ENCODE results near the gene CTPS1.
A peak's percentile ranks its signal among the peaks of the same experiment; 100 is the strongest.

Gene CTPS1

GRCh38 chr1:41018018-41018410 lies 38.5 kb downstream of the CTPS1 start:
- Histone ChIP-seq H3K4me2 (ENCODE audit: low read length, poor library complexity, severe bottlenecking) (no peak overlapping the region), H3K4me3 (ENCODE audit: insufficient read depth in 1 of 2, low read depth in 1 of 2, low read length in 2 of 2) (no peak overlapping the region), H3K14ac (ENCODE audit: low read length in 2 of 2) (no peak overlapping the region), H2AK5ac (ENCODE audit: low read length, severe bottlenecking) (no peak overlapping the region), H2BK5ac (ENCODE audit: low read depth, low read length, poor library complexity, severe bottlenecking) (no peak overlapping the region), H3K4ac (ENCODE audit: low read depth in 1 of 2, low read length in 2 of 2) (no peak overlapping the region), H3K27me3 (ENCODE audit: control insufficient read depth in 1 of 2, insufficient read depth in 1 of 2, low read length in 2 of 2) (no peaks in the 10 kb centered on the region), H2BK120ac (ENCODE audit: low read depth, low read length) (no peak overlapping the region), H3K27ac (ENCODE audit: low read length, poor library complexity, severe bottlenecking) (no peak overlapping the region), H4K91ac (ENCODE audit: low read length) (no peak overlapping the region), H2AFZ (ENCODE audit: low read depth, low read length) (no peak overlapping the region), H3K36me3 (ENCODE audit: control insufficient read depth in 1 of 2, insufficient read depth in 2 of 2, low read depth in 1 of 2, low read length in 2 of 2) (peaks cover 34 to 65% of the 10 kb centered on the region in 2 experiments), H3K9me3 (ENCODE audit: control insufficient read depth, low read length) (no peaks in the 10 kb centered on the region), H3K9ac (ENCODE audit: low read length) (no peak overlapping the region), H2BK12ac (ENCODE audit: low read length in 2 of 2) (no peak overlapping the region), H3K4me1 (ENCODE audit: control insufficient read depth, insufficient read depth, low read depth, low read length) (no peaks in the 10 kb centered on the region), H4K8ac (ENCODE audit: low read length) (no peak overlapping the region), H3K18ac (ENCODE audit: low read depth in 1 of 2, low read length in 2 of 2) (no peak overlapping the region), H3K79me1 (replicated peaks; ENCODE audit: low read length, poor library complexity, severe bottlenecking) (peaks cover 4% of the 10 kb centered on the region), H3K23ac (ENCODE audit: low read length in 2 of 2) (no peak overlapping the region), H2BK15ac (ENCODE audit: low read depth, poor library complexity, severe bottlenecking) (no peak overlapping the region)
- DNase-seq, result no peak
- WGBS, result 98% methylated on average over 6 of the region's 8 CpGs

- Histone ChIP-seq H3K18ac (ENCODE audit: low read depth in 1 of 2, low read length in 2 of 2) (no peak overlapping the region), H2AFZ (ENCODE audit: low read depth, low read length) (no peak overlapping the region), H3K9ac (ENCODE audit: low read length) (no peak overlapping the region), H2BK12ac (ENCODE audit: low read length in 2 of 2) (no peak overlapping the region), H3K23ac (ENCODE audit: low read length in 2 of 2) (peak overlapping the region in 1 of 2 experiments; percentile 27), H3K4me1 (ENCODE audit: control insufficient read depth, insufficient read depth, low read depth, low read length) (peaks cover 11% of the 10 kb centered on the region), H4K8ac (ENCODE audit: low read length) (no peak overlapping the region), H3K27me3 (ENCODE audit: control insufficient read depth in 1 of 2, insufficient read depth in 1 of 2, low read length in 2 of 2) (no peaks in the 10 kb centered on the region), H3K4me2 (ENCODE audit: low read length, poor library complexity, severe bottlenecking) (no peak overlapping the region), H2BK15ac (ENCODE audit: low read depth, poor library complexity, severe bottlenecking) (no peak overlapping the region), H3K79me1 (replicated peaks; ENCODE audit: low read length, poor library complexity, severe bottlenecking) (peaks cover 3% of the 10 kb centered on the region), H3K14ac (ENCODE audit: low read length in 2 of 2) (no peak overlapping the region), H2BK120ac (ENCODE audit: low read depth, low read length) (no peak overlapping the region), H4K91ac (ENCODE audit: low read length) (no peak overlapping the region), H3K4ac (ENCODE audit: low read depth in 1 of 2, low read length in 2 of 2) (no peak overlapping the region), H3K4me3 (ENCODE audit: insufficient read depth in 1 of 2, low read depth in 1 of 2, low read length in 2 of 2) (no peak overlapping the region), H3K27ac (ENCODE audit: low read length, poor library complexity, severe bottlenecking) (no peak overlapping the region), H3K36me3 (ENCODE audit: control insufficient read depth in 1 of 2, insufficient read depth in 2 of 2, low read depth in 1 of 2, low read length in 2 of 2) (peaks cover 27 to 52% of the 10 kb centered on the region in 2 experiments), H3K9me3 (ENCODE audit: control insufficient read depth, low read length) (no peaks in the 10 kb centered on the region), H2AK5ac (ENCODE audit: low read length, severe bottlenecking) (no peak overlapping the region), H2BK5ac (ENCODE audit: low read depth, low read length, poor library complexity, severe bottlenecking) (no peak overlapping the region)
- no peak for DNase-seq
- WGBS, result 73% methylated on average over 2 of the region's 2 CpGs
These were observed 39.9 kb downstream of the CTPS1 start for GRCh38 chr1:41019353-41019745.

- Histone ChIP-seq H2BK5ac (ENCODE audit: low read depth, low read length, poor library complexity, severe bottlenecking) (no peak overlapping the region), H2AFZ (ENCODE audit: low read depth, low read length) (no peak overlapping the region), H3K4ac (ENCODE audit: low read depth in 1 of 2, low read length in 2 of 2) (no peak overlapping the region), H3K79me1 (replicated peaks; ENCODE audit: low read length, poor library complexity, severe bottlenecking) (no peaks in the 10 kb centered on the region), H3K23ac (ENCODE audit: low read length in 2 of 2) (no peak overlapping the region), H2BK15ac (ENCODE audit: low read depth, poor library complexity, severe bottlenecking) (no peak overlapping the region), H4K91ac (ENCODE audit: low read length) (no peak overlapping the region), H3K9me3 (ENCODE audit: control insufficient read depth, low read length) (no peaks in the 10 kb centered on the region), H3K18ac (ENCODE audit: low read depth in 1 of 2, low read length in 2 of 2) (no peak overlapping the region), H2BK120ac (ENCODE audit: low read depth, low read length) (no peak overlapping the region), H2AK5ac (ENCODE audit: low read length, severe bottlenecking) (no peak overlapping the region), H3K4me3 (ENCODE audit: insufficient read depth in 1 of 2, low read depth in 1 of 2, low read length in 2 of 2) (no peak overlapping the region), H3K9ac (ENCODE audit: low read length) (no peak overlapping the region), H3K4me2 (ENCODE audit: low read length, poor library complexity, severe bottlenecking) (no peak overlapping the region), H3K14ac (ENCODE audit: low read length in 2 of 2) (no peak overlapping the region), H3K36me3 (ENCODE audit: control insufficient read depth in 1 of 2, insufficient read depth in 2 of 2, low read depth in 1 of 2, low read length in 2 of 2) (peaks cover 19 to 48% of the 10 kb centered on the region in 2 experiments), H3K27me3 (ENCODE audit: control insufficient read depth in 1 of 2, insufficient read depth in 1 of 2, low read length in 2 of 2) (no peaks in the 10 kb centered on the region), H2BK12ac (ENCODE audit: low read length in 2 of 2) (no peak overlapping the region), H3K4me1 (ENCODE audit: control insufficient read depth, insufficient read depth, low read depth, low read length) (peaks cover 11% of the 10 kb centered on the region), H4K8ac (ENCODE audit: low read length) (no peak overlapping the region), H3K27ac (ENCODE audit: low read length, poor library complexity, severe bottlenecking) (no peak overlapping the region)
- WGBS, result 96% methylated on average over 17 of the region's 17 CpGs
- no peak for DNase-seq
These were observed 40.6 kb downstream of the CTPS1 start for GRCh38 chr1:41020109-41020576.

GRCh38 chr1:41020654-41021053 lies 41.2 kb downstream of the CTPS1 start:
- no peak for DNase-seq
- H4K91ac ChIP-seq (ENCODE audit: low read length), result no peak overlapping the region
- 50% methylated on average over 3 of the region's 3 CpGs for WGBS

More at GRCh38 chr1:41020654-41021053, 41.2 kb downstream of the CTPS1 start:
- no peak overlapping the region for H2AK5ac ChIP-seq (ENCODE audit: low read length, severe bottlenecking)
- H3K27ac ChIP-seq (ENCODE audit: low read length, poor library complexity, severe bottlenecking), result no peak overlapping the region
- peak overlapping the region in 1 of 2 experiments; percentile 36 for H3K23ac ChIP-seq (ENCODE audit: low read length in 2 of 2)
- H3K9me3 ChIP-seq (ENCODE audit: control insufficient read depth, low read length), result no peaks in the 10 kb centered on the region
- H3K4me3 ChIP-seq (ENCODE audit: insufficient read depth in 1 of 2, low read depth in 1 of 2, low read length in 2 of 2), result no peak overlapping the region
- no peak overlapping the region for H4K8ac ChIP-seq (ENCODE audit: low read length)
- no peaks in the 10 kb centered on the region for H3K79me1 ChIP-seq (replicated peaks; ENCODE audit: low read length, poor library complexity, severe bottlenecking)
- H2BK120ac ChIP-seq (ENCODE audit: low read depth, low read length), result no peak overlapping the region
- no peak overlapping the region for H3K4me2 ChIP-seq (ENCODE audit: low read length, poor library complexity, severe bottlenecking)
- no peak overlapping the region for H3K9ac ChIP-seq (ENCODE audit: low read length)
- no peak overlapping the region for H2AFZ ChIP-seq (ENCODE audit: low read depth, low read length)
- no peak overlapping the region for H3K14ac ChIP-seq (ENCODE audit: low read length in 2 of 2)
- H2BK15ac ChIP-seq (ENCODE audit: low read depth, poor library complexity, severe bottlenecking), result no peak overlapping the region
- H3K36me3 ChIP-seq (ENCODE audit: control insufficient read depth in 1 of 2, insufficient read depth in 2 of 2, low read depth in 1 of 2, low read length in 2 of 2), result peaks cover 16 to 43% of the 10 kb centered on the region in 2 experiments
- H2BK12ac ChIP-seq (ENCODE audit: low read length in 2 of 2), result peak overlapping the region in 1 of 2 experiments; percentile 21
- H3K4me1 ChIP-seq (ENCODE audit: control insufficient read depth, insufficient read depth, low read depth, low read length), result peaks cover 11% of the 10 kb centered on the region
- no peak overlapping the region for H3K18ac ChIP-seq (ENCODE audit: low read depth in 1 of 2, low read length in 2 of 2)
- no peak overlapping the region for H2BK5ac ChIP-seq (ENCODE audit: low read depth, low read length, poor library complexity, severe bottlenecking)
- peak overlapping the region in 1 of 2 experiments; percentile 7 for H3K4ac ChIP-seq (ENCODE audit: low read depth in 1 of 2, low read length in 2 of 2)
- H3K27me3 ChIP-seq (ENCODE audit: control insufficient read depth in 1 of 2, insufficient read depth in 1 of 2, low read length in 2 of 2), result no peaks in the 10 kb centered on the region

Data from mesenchymal stem cell (in vitro differentiated cells and primary cell).